HepG2 (cell line): ENCODE measurements around the gene SPNS3. TPM values are rescaled to one million over a fixed set of nuclear protein-coding genes. Genes with fewer than 3 reads are reported as not detected.
A peak's percentile ranks its signal among the peaks of the same experiment; 100 is the strongest.

ENCODE experiments used
- ATAC-seq: fragments of 200-7000 bp; cut with Tn5 transposase; 3 replicates; pipeline ENCODE4 v1.9.1; 2020; ENCODE audit warnings: mild to moderate bottlenecking, moderate library complexity
- BruUV-seq: library from RNA; stranded (reverse); fragments of 400-500 nt; replicated peaks from 2 replicates; lab custom pipeline; 2021; lab: Mats Ljungman, UMichigan
- CTCF ChIA-PET: fragments of 300-600 bp; formaldehyde crosslinking; extraction: SDS; loops from one replicate; lab custom pipeline; 2021; ENCODE audit warnings: low total read pairs, inconsistent platforms, low intra/inter-chr PET ratio; lab: Yijun Ruan, JAX
- POLR2A ChIA-PET: fragments of 350-600 bp; sonication (Branson Sonifier 250); formaldehyde crosslinking; loops from one replicate; lab custom pipeline; 2020; ENCODE audit warnings: antibody characterized with exemption, inconsistent platforms; lab: Yijun Ruan, JAX
- DNase-seq: peaks from one replicate; pipeline ENCODE4 v3.0.0-alpha.2; 2015; ENCODE audit warnings: low spot score
- FAIRE-seq: peaks from 3 replicates; lab custom pipeline; 2011; peaks lifted over from hg19 to GRCh38; lab: Jason Lieb, UNC
- H2AFZ ChIP-seq: one replicate; pipeline ENCODE4 v1.6.1; 2011; ENCODE audit warnings: low read length, inconsistent platforms
- H3K27ac ChIP-seq: fragments of 300-600 bp; 3 replicates; pipeline ENCODE4 v1.8.0; 2011; ENCODE audit warnings: mixed run types, mild to moderate bottlenecking, mixed read lengths, low read length, inconsistent platforms; ENCODE audit not compliant: insufficient read depth; ENCODE audit errors: extremely low read length
- H3K27me3 ChIP-seq, 2 experiments: fragments of 200-600 bp in 1 of 2; 2 replicates in 1 of 2; 3 replicates in 1 of 2; pipeline versions ENCODE4 v1.6.0 to v1.8.0; 2011; ENCODE audit warnings: low read length in 2 of 2, mild to moderate bottlenecking in 2 of 2, moderate library complexity in 2 of 2, inconsistent platforms in 1 of 2; ENCODE audit not compliant: insufficient read depth in 2 of 2, control insufficient read depth in 1 of 2
- H3K36me3 ChIP-seq, 2 experiments: fragments of 200-600 bp in 1 of 2; replicated peaks in 1 of 2; 2 replicates in 1 of 2; 3 replicates in 1 of 2; pipeline versions ENCODE4 v1.5.1 to v1.8.0; 2011; ENCODE audit warnings: low read length in 2 of 2, inconsistent platforms in 1 of 2; ENCODE audit not compliant: insufficient read depth in 2 of 2, control insufficient read depth in 1 of 2
- H3K4me1 ChIP-seq: 2 replicates; pipeline ENCODE4 v1.5.1; 2012; ENCODE audit warnings: low read length, inconsistent platforms; ENCODE audit not compliant: insufficient read depth
- H3K4me2 ChIP-seq: 2 replicates; pipeline ENCODE4 v1.6.0; 2011; ENCODE audit warnings: low read depth, low read length, inconsistent platforms
- H3K4me3 ChIP-seq, 3 experiments: fragments of 200-600 bp in 1 of 3; sonication (generic), shearing (Covaris generic) in 1 of 3; replicated peaks in 1 of 3; 2 replicates each; pipeline ENCODE4 v1.5.1; 2011 to 2016; ENCODE audit warnings: low read length in 3 of 3, inconsistent platforms in 2 of 3, low read depth in 2 of 3, mild to moderate bottlenecking in 2 of 3, control low read depth in 1 of 3, mixed read lengths in 1 of 3; ENCODE audit not compliant: insufficient read depth in 1 of 3
- H3K79me2 ChIP-seq: one replicate; pipeline ENCODE4 v1.6.1; 2011; ENCODE audit warnings: low read length, inconsistent platforms; ENCODE audit not compliant: insufficient read depth
- H3K9ac ChIP-seq: 2 replicates; pipeline ENCODE4 v1.6.0; 2011; ENCODE audit warnings: mild to moderate bottlenecking, low read depth, low read length, inconsistent platforms; ENCODE audit not compliant: insufficient read depth
- H3K9me3 ChIP-seq: 2 replicates; pipeline ENCODE4 v1.5.1; 2012; ENCODE audit warnings: mild to moderate bottlenecking, low read length
- H4K20me1 ChIP-seq: 2 replicates; pipeline ENCODE4 v1.6.0; 2011; ENCODE audit warnings: inconsistent platforms, mild to moderate bottlenecking, low read length, moderate library complexity; ENCODE audit not compliant: insufficient read depth
- AGO1 ChIP-seq: fragments of 200-400 bp; formaldehyde crosslinking; IDR thresholded peaks from 2 replicates; pipeline ENCODE4 v1.6.1; 2017; ENCODE audit warnings: mild to moderate bottlenecking, low read depth, low read length, moderate library complexity; ENCODE audit not compliant: poor library complexity, severe bottlenecking
- AGO2 ChIP-seq: fragments of 200-400 bp; formaldehyde crosslinking; optimal IDR thresholded peaks from 2 replicates; pipeline ENCODE3; 2017; ENCODE audit warnings: mild to moderate bottlenecking, low read depth, low read length, moderate library complexity
- ARID4A ChIP-seq: sonication (generic); formaldehyde crosslinking; IDR thresholded peaks from 2 replicates; pipeline ENCODE4 v1.5.0; 2020; ENCODE audit warnings: mild to moderate bottlenecking, missing genetic modification reagents, borderline replicate concordance
- ATM ChIP-seq: fragments of 450-650 bp; IDR thresholded peaks from 2 replicates; pipeline ENCODE4 v1.7.1; 2017; ENCODE audit warnings: mild to moderate bottlenecking, borderline replicate concordance
- FOXO1 ChIP-seq: sonication (generic); formaldehyde crosslinking; IDR thresholded peaks from 2 replicates; pipeline ENCODE4 v1.4.0; 2020; ENCODE audit warnings: missing genetic modification reagents
- HES4 ChIP-seq: sonication (generic); formaldehyde crosslinking; IDR thresholded peaks from 2 replicates; pipeline ENCODE4 v1.9.0; 2021; ENCODE audit warnings: mild to moderate bottlenecking, missing genetic modification reagents, borderline replicate concordance
- HMG20A ChIP-seq: IDR thresholded peaks from 2 replicates; pipeline ENCODE4 v1.6.1; 2016; ENCODE audit warnings: borderline replicate concordance
- HNRNPK ChIP-seq: fragments of 200-400 bp; formaldehyde crosslinking; IDR thresholded peaks from 2 replicates; pipeline ENCODE4 v1.6.1; 2018; ENCODE audit warnings: low read length, low read depth, moderate library complexity, mild to moderate bottlenecking; ENCODE audit not compliant: poor library complexity, severe bottlenecking
- HOXA3 ChIP-seq: sonication (generic); formaldehyde crosslinking; IDR thresholded peaks from 2 replicates; pipeline ENCODE4 v1.5.0; 2020; ENCODE audit warnings: missing genetic modification reagents
- KDM2A ChIP-seq: sonication (generic); formaldehyde crosslinking; IDR thresholded peaks from 2 replicates; pipeline ENCODE4 v1.4.0; 2020; ENCODE audit warnings: low read depth, missing genetic modification reagents, borderline replicate concordance
- PAF1 ChIP-seq: IDR thresholded peaks from 2 replicates; pipeline ENCODE4 v1.6.1; 2016; ENCODE audit warnings: missing genetic modification reagents, missing compliant biosample characterization
- PTBP1 ChIP-seq: fragments of 200-400 bp; formaldehyde crosslinking; IDR thresholded peaks from 2 replicates; pipeline ENCODE4 v1.6.1; 2018; ENCODE audit warnings: low read length, low read depth; ENCODE audit not compliant: poor library complexity, severe bottlenecking
- SSRP1 ChIP-seq: IDR thresholded peaks from 2 replicates; pipeline ENCODE4 v1.6.1; 2016; ENCODE audit warnings: control low read depth
- TEAD3 ChIP-seq: optimal IDR thresholded peaks from 2 replicates; pipeline ENCODE3; 2016; ENCODE audit warnings: borderline replicate concordance
- THYN1 ChIP-seq: sonication (generic); formaldehyde crosslinking; IDR thresholded peaks from 2 replicates; pipeline ENCODE4 v1.8.1; 2023; ENCODE audit warnings: low read depth, mild to moderate bottlenecking, moderate library complexity, missing genetic modification reagents, borderline replicate concordance
- ZBTB20 ChIP-seq: sonication (generic); formaldehyde crosslinking; IDR thresholded peaks from 2 replicates; pipeline ENCODE4 v1.8.1; 2023; ENCODE audit warnings: missing genetic modification reagents, low read depth, mild to moderate bottlenecking, borderline replicate concordance
- ZC3H13 ChIP-seq: sonication (generic); formaldehyde crosslinking; IDR thresholded peaks from 2 replicates; pipeline ENCODE4 v1.8.1; 2023; ENCODE audit warnings: mild to moderate bottlenecking, missing genetic modification reagents, moderate library complexity
- ZNF34 ChIP-seq: sonication (generic); formaldehyde crosslinking; IDR thresholded peaks from 2 replicates; pipeline ENCODE4 v1.4.0; 2020; ENCODE audit warnings: mild to moderate bottlenecking, missing genetic modification reagents, borderline replicate concordance
- WGBS: methylation state at CpG from one replicate; pipeline ENCODE4 v1.1.6; 2017; ENCODE audit warnings: low lambda C conversion rate; 5-methylcytosine and 5-hydroxymethylcytosine counted together
- in situ Hi-C: cut with HindIII; loops from 2 replicates; pipeline ENCODE4 v1.10.0; 2017; ENCODE audit warnings: low pct_unique_long_range_greater_than_20kb; ENCODE audit not compliant: extremely low pct_ligation_motif_present
- intact Hi-C: fragments of 100-400 bp; cut with micrococcal nuclease; formaldehyde crosslinking; loops from one replicate; pipeline ENCODE4 v1.10.0; 2022; ENCODE audit not compliant: unreplicated experiment
- polyA plus RNA-seq, 8 experiments: library from polyadenylated mRNA; depleted of rRNA in 3 of 8; stranded (reverse) in 7 of 8; unstranded in 1 of 8; fragments of >200 nt; fragmentation: Illumina TruSeq in 4 of 8; extraction: Trizol in 4 of 8; gene quantifications; 2 replicates each; pipeline versions ENCODE4 v1.2.1 to v1.2.3, GENCODE V29; 2011 to 2016; ENCODE audit warnings: low read depth in 4 of 8, missing spikeins in 1 of 8, mixed read lengths in 1 of 8; ENCODE audit not compliant: insufficient read depth in 1 of 8
- total RNA-seq, 5 experiments: library from RNA; depleted of rRNA; stranded (reverse); fragments of >200 nt; fragmentation: Illumina TruSeq; extraction: Trizol; gene quantifications; 2 replicates each; pipeline ENCODE4 v1.2.3, GENCODE V29; 2016; ENCODE audit warnings: low read depth in 1 of 5
- TF ChIP-seq, protein P1 (sequence below): sonication (generic); formaldehyde crosslinking; IDR thresholded peaks from 2 replicates; pipeline ENCODE4 v1.4.0; 2020; ENCODE audit warnings: mild to moderate bottlenecking, missing genetic modification reagents
- TF ChIP-seq, protein P2 (sequence below): IDR thresholded peaks from 2 replicates; pipeline ENCODE4 v1.6.1; 2016; ENCODE audit warnings: mild to moderate bottlenecking, missing biosample characterization, missing genetic modification reagents

The SPNS3 gene
- total and polyA plus RNA-seq, 2 of the 13 experiments (the other 11 are each of a cell fraction or from before 2014, with no cell fraction given) = not detected

GRCh38 chr17:4534515-4534914 lies 100.8 kb downstream of the SPNS3 start:
- ChIA-PET POLR2A (interaction anchor here (2.4 kb wide), 1 partner anchor 21 kb away, joined by 8 read pairs; the partner anchor contains the start of gene MYBBP1A), CTCF (no interaction called here)
- Histone ChIP-seq H3K27me3 (peaks cover 6 to 35% of the 10 kb centered on the region in 2 experiments), H3K27ac (no peak overlapping the region), H3K9me3 (no peaks in the 10 kb centered on the region), H4K20me1 (no peaks in the 10 kb centered on the region), H3K79me2 (no peaks in the 10 kb centered on the region), H2AFZ (no peak overlapping the region), H3K36me3 (peaks cover 3 to 10% of the 10 kb centered on the region in 2 experiments; a peak in 3 of 5 replicates), H3K4me3 (peak overlapping the region in 1 of 3 experiments; percentile 43; a peak in 1 of 6 replicates), H3K9ac (no peak overlapping the region), H3K4me1 (peaks cover 16% of the 10 kb centered on the region), H3K4me2 (peak overlapping the region; percentile 39)
- no TSS peak for BruUV-seq
- ATAC-seq (peak; percentile 46), FAIRE-seq (no peak), DNase-seq (no peak)
- in situ Hi-C loops = no loop called here
- no CpG with 5 or more reads among the region's 17 CpGs for WGBS
- intact Hi-C loops = loop anchor here (5.0 kb wide), 1 partner anchor 112 kb away; no protein-coding TSS in a partner anchor
- TF ChIP-seq SSRP1 (CRISPR knock-in tag) = no peak
- TF ChIP-seq, protein P1, sequence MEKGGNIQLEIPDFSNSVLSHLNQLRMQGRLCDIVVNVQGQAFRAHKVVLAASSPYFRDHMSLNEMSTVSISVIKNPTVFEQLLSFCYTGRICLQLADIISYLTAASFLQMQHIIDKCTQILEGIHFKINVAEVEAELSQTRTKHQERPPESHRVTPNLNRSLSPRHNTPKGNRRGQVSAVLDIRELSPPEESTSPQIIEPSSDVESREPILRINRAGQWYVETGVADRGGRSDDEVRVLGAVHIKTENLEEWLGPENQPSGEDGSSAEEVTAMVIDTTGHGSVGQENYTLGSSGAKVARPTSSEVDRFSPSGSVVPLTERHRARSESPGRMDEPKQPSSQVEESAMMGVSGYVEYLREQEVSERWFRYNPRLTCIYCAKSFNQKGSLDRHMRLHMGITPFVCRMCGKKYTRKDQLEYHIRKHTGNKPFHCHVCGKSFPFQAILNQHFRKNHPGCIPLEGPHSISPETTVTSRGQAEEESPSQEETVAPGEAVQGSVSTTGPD (CRISPR knock-in tag) = no peak
- TF ChIP-seq ZC3H13 (CRISPR knock-in tag) = no peak
- peak; percentile 10 for TF ChIP-seq PTBP1
- TF ChIP-seq HOXA3 (CRISPR knock-in tag) = 0 out of 2 replicates have a peak, but pooled peaks have one; percentile 4
- TF ChIP-seq ZBTB20 (CRISPR knock-in tag) = no peak
- TF ChIP-seq TEAD3 (CRISPR knock-in tag) = peak; percentile 1
- TF ChIP-seq PAF1 (CRISPR knock-in tag) = no peak
- TF ChIP-seq FOXO1 (CRISPR knock-in tag) = no peak
- no peak for TF ChIP-seq HMG20A (CRISPR knock-in tag)
- TF ChIP-seq AGO1 = peak; percentile 92
- peak; percentile 12 for TF ChIP-seq KDM2A
- TF ChIP-seq, protein P2, sequence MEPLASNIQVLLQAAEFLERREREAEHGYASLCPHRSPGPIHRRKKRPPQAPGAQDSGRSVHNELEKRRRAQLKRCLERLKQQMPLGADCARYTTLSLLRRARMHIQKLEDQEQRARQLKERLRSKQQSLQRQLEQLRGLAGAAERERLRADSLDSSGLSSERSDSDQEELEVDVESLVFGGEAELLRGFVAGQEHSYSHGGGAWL = no peak
- no peak for TF ChIP-seq ATM
- no peak for TF ChIP-seq HES4
- no peak for TF ChIP-seq THYN1
- TF ChIP-seq ARID4A (CRISPR knock-in tag) = 0 out of 2 replicates have a peak, but pooled peaks have one; percentile 2
- no peak for TF ChIP-seq HNRNPK
- no peak for TF ChIP-seq ZNF34
- TF ChIP-seq AGO2 = peak; percentile 69
